Amniotic stem cell (primary cell): ENCODE results near the gene MRPL42.

Experiments used
- DNase-seq: peaks from one replicate; lab custom pipeline; 2025; lab: John Stamatoyannopoulos, UW

MRPL42 gene

GRCh38 chr12:93500201-93500600 is 32.9 kb downstream of the MRPL42 start:
- DNase-seq: no peak

DNA sequence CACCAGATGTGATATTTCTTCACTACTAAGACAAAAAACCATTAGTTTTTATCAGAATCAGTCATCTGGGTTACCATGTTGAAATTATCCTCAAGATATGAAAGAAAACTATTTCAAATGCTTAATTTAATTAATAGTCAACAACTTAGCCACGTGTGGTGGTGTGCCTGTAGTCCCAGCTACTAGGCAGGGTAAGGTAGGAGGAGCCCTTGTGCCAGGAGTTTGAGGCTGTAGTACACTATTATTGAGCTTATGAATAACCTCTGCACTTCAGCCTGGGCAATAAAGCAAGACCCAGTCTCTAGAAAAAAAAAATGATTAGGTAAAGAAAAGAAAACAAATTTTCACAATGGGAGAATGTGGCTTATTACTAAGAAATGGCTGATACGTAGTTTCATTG is 33.4 kb downstream of the MRPL42 start:
- no peak for DNase-seq

DNA sequence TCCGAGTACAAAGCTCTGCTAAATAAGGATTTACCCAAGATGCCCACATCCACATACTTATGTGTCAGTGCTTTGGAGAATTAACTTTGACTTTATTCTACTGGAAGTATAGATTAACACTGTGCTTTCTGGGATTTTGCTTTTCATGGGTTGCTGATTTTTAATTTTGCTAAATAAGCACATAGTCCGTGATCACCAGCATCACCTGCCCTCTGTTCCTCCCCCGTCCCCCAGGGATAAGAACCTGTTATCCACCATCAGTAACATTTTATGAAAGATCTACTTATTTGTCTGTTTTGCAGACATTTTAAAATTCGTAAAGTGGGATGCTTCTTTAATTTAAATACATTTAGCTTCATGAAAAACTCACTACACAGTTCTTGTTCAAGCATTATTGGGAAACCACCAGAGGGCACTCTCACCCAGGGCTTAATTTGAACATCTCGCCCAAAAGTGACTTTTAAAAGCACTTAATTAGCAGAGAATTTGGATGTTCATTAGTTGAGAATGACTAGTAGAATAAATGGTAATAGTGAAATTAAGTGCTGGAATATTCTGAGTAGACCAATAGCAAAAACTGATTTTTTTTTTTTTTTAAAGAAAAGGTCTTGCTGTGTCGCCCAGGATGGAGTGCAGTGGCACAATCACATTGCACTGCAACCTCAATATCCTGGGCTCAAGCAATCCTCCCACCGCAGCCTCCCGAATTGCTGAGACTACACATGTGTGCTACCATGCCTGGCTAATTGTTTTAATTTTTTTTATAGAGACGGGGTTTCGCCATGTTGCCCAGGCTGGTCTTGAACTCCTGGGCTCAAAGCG is 35.7 kb downstream of the MRPL42 start:
- DNase-seq: peak; percentile 38

- DNase-seq: no peak
These were observed 39.9 kb downstream of the MRPL42 start for GRCh38 chr12:93507165-93507564.

DNA sequence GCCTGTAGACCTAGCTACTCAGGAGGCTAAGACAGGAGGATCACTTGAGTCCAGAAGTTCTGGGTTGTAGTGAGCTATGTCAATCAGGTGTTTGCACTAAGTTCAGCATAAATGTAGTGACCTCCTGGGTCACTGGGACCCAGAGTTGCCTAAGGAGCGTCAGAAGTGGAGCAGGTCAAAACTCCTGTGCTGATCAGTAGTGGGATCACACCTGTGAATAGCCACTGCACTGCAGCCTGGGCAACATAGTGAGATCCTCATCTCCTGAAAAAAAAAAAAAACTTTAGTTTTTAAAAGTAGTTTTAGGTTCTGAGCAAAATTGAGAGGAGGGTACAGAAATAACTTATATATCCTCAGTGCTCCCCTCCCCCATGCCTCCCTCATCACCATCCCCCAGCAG is 42.2 kb downstream of the MRPL42 start:
- no peak for DNase-seq

DNA sequence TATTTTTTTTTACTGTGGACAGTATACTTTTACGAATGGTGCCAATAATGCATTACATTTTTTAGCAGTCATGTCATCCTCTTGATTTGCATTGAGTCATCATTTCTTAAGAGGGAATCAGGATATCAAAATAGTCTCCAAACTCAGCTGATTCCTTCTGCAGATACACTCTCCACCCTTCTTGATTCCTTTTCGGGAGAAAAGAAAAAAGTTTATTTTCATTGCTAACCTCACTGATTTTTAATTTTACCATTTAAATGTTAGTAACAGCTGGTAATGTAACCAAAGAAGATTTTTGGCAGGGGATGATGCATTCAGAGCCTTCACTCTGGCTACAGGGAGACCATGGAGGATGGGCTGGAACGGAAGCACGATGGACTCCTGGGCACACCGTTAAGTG is 47.5 kb downstream of the MRPL42 start:
- DNase-seq: peak; percentile 21

- no peak for DNase-seq
These were observed 51.4 kb downstream of the MRPL42 start for GRCh38 chr12:93518725-93519124.

DNA sequence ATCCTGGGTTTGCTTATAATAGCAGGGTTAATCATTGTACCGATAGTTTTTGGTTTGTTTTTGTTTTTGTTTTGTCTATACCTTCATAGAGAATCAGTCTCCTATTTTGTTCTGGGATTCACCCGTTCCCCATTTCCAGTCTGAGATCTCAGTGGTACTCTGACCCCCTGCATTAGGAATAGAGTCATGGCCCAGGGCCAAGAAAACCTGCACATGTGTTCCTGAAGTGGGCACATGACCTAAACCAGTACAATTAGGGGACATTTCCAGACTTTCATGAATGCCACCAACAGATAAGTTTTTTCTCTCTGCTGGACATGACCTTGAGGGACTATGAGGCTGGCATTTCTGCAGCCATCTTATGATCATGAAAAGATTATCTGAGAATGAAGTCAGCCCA is 52.5 kb downstream of the MRPL42 start:
- no peak for DNase-seq

DNA sequence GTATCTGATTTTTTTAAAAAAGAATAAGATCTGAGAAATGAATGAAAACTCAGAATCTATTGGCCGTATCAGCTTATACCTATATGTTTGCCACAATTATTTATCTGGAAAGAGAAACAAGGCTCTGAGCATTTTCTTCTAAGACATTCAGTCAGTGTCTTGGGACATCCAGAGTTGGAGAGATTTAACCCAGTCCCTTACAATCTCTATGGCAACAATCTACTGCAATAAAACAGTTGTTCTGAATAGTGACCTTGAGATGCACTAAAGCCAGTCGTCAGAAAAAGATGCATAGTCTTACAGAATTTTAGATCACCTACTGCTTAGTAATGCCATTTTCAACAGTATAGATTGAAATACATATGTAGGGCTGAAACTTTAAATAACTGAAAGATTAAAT is 53.1 kb downstream of the MRPL42 start:
- no peak for DNase-seq

DNA sequence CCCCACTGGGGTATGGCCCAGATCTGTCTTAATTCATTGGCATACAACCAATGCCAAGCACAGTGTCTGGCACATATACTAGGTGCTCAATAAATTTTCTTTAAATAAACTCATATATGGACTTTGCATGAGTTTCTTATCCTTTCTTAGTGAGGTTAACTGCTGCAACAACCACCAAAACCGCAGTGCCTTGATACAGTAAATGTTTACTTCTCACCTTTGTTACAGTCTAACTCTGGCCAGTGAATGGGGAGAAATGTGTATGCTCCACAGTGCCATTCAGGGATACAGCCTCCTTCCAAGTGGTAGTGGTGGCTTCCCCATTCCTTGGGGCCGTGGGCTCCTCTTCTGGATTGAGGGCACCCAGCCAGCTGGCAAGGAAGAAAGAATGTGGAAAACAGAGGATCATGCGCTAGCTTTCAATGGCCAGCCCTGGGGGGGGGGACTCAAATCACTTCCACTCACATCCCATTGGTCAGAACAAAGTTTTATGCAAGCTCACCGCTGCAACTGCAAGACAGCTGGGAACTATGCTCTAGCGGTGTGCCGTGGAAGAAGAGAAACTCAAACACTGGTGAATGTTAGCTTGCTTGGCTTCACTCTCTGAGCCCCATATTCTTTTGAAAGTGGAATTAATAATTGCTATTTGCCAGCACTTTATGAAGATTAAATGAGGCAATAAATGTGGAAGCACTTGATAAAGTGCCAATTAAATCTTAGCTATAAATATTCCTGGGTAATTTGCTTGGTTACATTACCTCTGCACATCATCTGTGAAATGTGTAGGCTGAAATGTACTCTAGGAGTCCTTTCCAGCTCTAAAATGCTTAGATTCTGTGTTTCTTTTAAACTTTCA is 54.1 kb downstream of the MRPL42 start:
- no peak for DNase-seq

DNA sequence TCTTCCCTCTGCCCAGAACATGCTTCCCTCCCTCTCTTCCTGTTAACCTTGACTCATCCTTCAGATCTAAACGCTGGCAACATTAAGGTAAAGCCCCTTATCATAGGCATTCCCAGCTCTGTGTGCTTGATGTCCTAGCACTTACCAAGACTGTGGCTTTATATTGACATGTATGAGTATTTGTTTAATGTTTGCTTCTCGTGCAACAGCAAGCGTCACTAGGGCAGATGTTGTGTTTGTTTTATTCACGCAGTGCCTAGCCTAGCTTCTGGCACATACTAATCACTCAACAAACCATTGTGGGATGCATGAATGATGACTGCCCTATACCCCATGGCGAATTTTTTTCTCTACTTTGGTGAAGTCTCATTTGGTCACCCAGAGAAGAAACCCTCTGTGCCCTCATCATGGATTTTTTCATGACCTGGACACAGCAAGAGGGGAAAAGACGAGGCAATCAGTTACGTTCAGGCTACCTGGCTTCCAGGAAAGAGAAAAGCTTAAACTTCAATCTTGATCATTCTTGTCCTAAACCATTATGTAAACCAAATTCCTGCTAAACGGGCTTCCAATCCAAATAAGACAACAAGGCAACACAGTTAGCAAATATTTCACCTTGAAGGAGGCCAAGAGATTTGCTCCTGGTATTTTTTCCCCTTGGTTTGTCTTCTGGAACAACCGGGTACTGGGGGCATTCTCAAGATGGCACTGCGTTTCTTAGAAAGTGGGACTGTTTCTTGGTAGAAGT is 57.2 kb downstream of the MRPL42 start:
- no peak for DNase-seq

- peak; percentile 77 for DNase-seq
These were observed 59.6 kb downstream of the MRPL42 start for GRCh38 chr12:93526786-93527428.

GRCh38 chr12:93530358-93530757 is 63.0 kb downstream of the MRPL42 start:
- DNase-seq: no peak

DNA sequence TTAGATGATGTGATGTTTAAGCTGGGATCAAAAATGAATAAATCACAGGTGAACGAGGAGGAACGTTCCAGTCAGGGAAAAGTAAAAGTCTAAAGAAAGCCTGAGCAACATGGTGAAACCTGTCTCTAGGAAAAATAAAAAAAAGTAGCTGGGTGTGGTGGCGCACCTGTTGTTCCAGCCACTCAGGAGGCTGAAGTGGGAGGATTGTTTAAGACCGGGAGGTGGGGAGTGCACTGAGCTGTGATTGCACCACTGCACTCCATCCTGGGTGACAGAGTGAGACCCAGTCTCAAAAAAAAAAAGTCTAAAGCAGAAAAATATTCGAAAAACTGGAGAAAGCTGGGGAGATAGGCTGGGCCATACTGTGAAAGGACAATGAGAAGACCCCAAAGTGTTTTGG is 66.0 kb downstream of the MRPL42 start:
- no peak for DNase-seq

GRCh38 chr12:93536111-93536765 is 68.9 kb downstream of the MRPL42 start:
- DNase-seq: no peak

GRCh38 chr12:93536766-93537488 is 69.6 kb downstream of the MRPL42 start:
- no peak for DNase-seq

DNA sequence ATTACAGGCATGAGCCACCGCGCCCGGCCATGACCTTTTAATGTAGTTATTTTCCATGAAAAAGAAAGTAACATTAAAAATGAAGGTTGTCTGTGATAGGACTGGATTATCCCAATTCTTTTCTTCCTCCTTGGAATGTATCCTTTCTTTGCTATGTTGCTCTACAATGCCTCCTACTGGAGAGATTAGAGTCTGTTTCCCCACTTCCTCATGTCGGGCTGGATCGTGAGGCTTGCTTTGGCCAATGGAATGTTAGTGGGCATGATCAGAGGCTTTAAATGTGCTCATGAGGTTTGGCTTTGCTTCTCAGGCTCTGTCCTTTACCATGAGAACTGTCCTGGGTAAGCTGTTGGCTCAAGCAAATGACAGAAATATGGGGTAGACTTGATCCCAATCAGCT is 70.5 kb downstream of the MRPL42 start:
- no peak for DNase-seq

DNA sequence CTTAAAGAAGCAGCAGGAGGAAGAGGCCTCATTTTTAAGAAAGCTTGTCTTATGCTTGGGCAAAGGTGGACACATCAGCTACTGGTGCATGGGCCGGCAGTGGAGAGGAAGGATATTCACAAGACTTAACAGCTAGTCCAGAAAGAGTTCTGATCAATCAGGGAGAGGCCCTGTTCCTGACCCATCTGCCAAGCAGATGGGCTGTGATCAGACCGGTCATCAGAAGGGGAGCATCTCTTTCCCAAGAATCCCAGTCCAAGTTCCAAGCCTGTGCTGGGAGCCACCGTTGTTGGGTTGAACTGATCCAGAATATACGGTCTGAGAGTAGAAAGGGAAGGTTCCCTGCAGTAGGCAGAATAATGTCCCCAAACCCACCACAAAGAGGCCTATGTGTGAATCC is 72.5 kb downstream of the MRPL42 start:
- DNase-seq: no peak

DNA sequence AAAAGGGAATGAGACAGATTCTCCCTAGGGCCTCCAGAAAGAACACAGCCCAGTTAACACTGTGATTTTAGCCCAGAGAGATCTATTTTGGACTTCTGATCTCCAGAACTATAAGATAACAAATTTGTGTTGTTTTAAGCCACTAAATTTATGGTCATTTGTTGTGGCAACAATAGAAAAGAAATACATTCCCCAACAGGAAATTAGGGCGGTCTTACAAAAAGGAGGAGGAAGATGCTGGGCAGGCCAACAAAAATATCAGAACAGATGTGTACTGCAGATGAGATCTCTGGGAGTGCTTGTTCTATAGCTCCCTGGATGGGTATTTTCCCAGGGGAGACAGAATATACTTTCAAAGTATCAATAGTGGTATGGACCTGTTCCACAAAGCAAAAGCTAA is 73.2 kb downstream of the MRPL42 start:
- no peak for DNase-seq

DNA sequence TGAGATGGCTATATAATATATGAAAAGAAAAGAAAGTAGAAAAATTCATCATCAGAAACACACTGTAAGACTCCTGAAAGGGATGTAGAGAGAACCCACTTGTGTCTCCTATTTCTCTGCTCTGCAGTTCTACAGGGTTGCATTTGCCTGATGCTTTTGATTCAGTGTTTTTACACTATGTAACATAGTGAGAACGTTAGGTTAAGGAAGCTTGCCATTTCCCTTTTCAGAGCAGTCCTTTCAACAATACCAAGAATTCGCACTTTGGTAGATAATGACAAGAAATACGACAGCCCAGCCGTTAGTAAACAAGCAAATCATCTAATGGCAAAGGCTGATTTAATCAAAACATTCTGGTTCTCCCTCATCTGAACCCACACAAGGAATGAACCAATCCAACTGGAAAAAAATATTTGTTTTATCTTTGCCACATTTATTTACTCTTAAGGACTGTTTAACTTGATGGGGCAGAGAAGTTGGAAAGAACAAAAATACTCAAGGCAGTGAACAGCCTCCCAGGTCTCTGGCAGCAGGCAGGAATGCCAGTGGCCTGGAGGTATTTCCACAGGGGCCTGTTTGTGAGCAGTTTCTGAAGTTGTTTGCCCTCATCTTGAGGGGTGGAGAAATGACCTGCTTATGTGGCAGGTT is 74.4 kb downstream of the MRPL42 start:
- no peak for DNase-seq
